HG02870 (cell line): Measurements from ENCODE around the gene ACAA1.
"Not testable (repeated sequence)": the region's sequence is repeated elsewhere in the genome, so short reads cannot be mapped to it uniquely, and the experiment has no call there.

Experiments used
- ATAC-seq: cut with Tn5 transposase; IDR thresholded peaks from one replicate; pipeline ENCODE4 v1.9.1; 2021; ENCODE audit warnings: mild to moderate bottlenecking, moderate library complexity; ENCODE audit not compliant: unreplicated experiment

Gene ACAA1

DNA sequence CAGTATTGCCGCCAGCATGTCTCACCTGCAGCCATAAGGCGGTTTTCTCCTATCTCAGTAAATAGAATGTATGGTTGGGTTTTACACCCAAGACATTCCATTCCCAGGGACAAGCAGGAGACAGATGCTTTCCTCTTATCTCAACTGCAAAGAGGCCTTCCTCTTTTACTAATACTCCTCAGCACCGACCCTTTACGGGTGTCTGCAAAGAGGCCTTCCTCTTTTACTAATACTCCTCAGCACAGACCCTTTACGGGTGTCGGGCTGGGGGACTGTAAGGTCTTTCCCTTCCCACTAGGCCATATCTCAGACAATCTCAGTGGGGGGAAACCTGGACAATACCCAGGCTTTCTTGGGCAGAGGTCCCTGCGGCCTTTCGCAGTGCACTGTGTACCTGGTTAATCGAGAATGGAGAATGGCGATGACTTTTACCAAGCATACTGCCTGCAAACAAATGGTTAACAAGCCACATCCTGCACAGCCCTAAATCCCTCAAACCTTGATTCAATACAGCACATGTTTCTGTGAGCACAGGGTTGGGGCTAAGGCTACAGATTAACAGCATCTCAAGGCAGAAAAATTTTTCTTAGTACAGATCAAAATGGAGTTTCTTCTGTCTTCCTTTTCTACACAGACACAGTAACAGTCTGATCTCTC lies 1.2 kb downstream of the ACAA1 start:
- not testable (repeated sequence) for ATAC-seq

DNA sequence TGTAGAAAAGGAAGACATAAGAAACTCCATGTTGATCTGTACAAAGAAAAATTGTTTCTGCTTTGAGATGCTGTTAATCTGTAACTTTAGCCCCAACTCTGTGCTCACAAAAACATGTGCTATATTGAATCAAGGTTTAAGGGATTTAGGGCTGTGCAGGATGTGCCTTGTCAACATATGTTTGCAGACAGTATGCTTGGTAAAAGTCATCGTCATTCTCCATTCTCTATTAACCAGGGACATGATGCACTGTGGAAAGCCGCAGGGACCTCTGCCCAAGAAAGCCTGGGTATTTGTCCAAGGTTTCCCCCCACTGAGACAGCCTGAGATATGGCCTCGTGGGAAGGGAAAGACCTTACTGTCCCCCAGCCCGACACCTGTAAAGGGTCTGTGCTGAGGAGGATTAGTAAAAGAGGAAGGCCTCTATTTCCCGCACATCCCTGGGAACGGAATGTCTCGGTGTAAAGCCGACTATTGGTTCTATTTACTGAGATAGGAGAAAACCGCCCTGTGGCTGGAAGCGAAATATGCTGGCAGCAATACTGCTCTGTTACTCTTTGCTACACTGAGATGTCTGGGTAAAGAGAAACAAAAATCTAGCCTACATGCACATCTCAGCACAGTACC lies 2.3 kb downstream of the ACAA1 start:
- not testable (repeated sequence) for ATAC-seq

DNA sequence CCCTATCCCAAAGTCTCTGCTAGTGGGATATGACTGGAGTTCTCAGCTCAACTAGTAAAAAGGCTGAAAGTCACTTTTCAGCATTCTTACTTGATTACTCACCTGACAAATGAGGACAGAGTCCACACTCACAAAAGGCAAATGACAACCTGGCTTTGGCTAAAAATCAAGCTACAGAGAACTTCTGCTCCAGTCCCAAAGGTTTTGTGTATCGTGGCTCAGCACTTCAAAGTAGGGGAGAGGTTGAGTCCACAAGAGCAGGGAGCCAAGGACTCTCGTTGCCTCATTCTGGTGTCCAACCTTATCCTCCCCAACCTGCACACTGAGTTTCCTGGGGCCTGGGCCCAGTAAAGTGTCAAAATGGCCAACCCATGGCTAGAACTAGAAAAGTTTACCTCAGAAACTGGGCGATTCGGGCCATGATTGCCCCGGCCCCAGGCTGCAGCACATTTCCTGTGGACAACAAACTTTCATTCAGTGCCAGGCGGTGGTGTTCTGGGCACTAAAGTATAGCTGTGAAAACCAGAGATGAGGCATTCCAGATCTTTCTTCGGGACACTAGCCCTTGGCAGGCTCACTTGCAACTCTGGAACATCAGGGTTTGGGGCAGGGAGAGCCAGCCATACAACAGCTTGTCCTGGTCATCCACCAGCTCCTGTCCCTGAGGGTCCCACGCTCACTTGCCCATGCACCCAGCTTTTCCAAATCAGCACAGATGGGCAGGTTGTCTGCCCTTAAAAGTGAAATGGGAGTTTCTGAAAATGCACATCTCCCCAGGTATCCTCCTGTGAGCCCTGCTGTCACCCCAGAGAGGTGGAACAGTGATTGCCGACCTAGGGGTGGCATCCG lies 3.1 kb downstream of the ACAA1 start:
- no peak for ATAC-seq

DNA sequence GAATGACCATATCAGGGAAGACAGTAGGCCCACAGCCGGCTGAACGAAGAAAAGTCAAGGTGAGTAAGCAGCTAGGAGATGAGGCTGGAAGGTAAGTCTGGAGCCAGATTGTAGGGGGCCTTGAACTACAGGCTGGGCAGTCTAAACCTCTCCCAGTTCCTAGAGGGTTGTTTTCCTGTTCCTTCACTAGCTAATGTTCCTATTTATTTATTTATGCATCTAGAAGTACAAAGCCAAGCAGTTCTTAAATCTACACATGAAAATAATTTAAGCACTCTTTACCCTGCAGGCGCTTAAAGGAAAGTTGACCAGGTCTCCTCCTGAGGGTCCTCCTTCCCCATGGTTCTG lies 3.7 kb downstream of the ACAA1 start:
- no peak for ATAC-seq

DNA sequence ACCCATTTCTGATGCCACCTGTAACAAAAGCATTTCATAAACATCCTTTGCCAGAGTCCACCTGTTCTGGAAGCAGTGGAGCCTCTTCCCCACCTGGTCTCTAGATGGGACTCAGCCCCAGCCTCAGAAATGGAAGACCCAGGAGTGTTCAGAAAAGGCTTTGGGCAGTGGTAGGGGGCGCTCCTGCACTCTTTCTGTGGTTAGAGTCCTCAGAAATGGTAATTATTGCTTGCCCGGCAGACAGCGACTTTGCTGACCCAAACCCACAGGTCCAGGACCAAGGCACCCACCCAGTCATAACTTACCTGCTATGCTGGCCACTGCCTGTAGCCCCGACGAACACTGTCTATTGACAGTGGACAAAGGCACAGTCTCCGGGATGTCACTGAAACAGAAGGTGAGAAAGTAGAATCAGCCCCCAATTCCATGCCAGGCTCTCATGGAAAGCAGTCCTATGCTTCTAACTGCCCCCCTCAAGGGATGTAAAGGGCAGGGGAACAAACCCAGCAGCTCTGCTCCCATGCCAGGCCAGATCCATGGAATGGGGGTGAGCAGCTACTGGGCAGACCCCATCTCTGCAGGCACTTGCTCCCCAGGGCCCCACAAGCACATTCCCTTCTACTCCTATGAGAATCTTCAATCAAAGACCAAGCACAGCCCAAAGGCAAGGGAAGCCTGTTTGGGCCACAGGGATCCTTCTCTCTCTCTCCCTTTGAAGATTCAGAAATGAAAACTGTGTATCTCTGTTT lies 5.1 kb downstream of the ACAA1 start:
- ATAC-seq: no peak

DNA sequence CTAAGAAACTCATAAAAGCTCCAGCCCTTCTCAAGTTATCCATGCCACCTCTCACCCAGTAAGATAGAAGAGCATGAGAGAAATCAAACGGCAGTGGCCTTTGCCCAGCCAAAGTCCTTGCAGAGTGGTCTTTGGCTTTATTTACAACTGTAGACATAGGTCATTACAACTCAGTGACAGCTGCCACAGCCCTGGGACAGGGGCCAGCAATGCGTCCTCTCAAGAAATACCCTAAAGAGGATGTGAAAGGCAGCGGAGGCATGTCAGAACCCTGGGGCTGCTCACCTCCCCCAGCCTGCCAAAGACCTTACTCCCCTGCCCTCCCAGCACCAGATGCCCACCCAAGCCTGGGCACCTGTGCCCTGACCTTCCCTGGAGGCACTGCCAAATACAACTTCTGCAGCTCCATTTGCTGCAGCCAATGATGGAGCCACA lies 6.3 kb downstream of the ACAA1 start:
- no peak for ATAC-seq

DNA sequence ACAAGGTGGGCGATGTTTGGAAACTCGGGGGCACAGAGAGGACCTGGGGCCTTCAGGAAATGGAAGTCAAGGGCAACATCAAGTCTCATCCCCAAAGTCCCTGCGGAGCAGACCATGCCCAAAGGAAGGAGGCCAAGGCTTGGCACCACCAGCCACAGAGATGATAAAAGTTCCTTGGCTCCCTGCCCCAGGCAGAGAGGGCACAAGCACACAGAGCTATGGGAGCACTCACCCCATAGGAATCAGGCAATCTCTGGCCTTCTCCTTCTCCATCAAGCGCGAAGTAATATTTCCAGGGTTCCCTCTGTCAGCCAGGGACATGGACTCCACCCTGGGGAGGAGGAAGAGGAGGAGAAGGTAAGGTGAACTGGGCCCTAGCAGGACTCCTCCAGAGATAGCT lies 7.9 kb downstream of the ACAA1 start:
- no peak for ATAC-seq

DNA sequence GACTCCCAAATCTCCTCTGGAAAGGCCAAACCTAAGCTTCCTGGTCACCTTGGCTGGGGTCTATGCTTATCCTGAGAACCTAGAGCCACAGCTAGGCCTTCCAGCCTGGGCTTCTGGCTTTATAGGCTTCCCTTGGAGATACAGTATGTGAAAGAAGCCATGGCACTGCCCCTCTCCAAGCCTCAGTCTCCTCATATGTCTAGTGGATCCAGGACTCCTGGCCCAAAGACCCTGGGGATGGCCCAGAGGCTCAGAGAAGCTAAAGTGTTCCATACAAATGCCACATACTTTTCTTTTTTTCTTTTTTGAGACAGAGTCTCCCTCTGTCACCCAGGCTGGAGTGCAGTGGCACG lies 8.6 kb downstream of the ACAA1 start:
- ATAC-seq: no peak

DNA sequence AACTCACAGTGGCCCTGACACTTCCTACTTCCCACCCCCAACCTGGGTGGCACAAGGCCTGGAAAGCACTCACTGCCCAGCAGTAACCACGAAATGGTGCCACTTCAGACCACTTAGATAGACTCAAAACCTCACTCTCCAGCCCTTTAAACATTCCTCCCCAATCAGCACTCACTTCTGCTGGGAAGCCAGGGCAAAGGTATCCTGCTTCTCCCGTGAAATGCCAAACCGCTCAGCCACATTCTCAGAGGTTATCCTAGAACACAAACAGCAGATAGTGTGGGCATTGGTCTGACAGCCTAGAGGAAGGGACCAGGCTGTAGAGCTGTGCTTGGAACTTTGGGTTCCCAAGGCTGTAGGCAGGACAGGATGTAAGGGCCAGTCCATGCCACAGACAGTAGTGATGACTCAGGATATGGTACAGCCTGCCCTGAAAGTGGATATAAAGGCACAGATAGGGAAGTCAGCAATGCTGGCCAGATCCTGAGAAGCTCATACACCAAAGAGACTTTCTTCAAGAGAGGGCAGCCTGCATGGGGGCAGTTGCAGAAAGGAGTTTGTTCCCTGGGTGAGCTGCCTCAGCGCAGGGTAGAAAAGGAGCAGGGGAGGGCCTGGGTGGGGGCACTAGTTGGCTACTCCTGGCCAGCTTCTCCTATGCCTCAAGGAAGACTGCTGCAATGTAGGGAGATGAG lies 9.2 kb downstream of the ACAA1 start:
- ATAC-seq: no peak

DNA sequence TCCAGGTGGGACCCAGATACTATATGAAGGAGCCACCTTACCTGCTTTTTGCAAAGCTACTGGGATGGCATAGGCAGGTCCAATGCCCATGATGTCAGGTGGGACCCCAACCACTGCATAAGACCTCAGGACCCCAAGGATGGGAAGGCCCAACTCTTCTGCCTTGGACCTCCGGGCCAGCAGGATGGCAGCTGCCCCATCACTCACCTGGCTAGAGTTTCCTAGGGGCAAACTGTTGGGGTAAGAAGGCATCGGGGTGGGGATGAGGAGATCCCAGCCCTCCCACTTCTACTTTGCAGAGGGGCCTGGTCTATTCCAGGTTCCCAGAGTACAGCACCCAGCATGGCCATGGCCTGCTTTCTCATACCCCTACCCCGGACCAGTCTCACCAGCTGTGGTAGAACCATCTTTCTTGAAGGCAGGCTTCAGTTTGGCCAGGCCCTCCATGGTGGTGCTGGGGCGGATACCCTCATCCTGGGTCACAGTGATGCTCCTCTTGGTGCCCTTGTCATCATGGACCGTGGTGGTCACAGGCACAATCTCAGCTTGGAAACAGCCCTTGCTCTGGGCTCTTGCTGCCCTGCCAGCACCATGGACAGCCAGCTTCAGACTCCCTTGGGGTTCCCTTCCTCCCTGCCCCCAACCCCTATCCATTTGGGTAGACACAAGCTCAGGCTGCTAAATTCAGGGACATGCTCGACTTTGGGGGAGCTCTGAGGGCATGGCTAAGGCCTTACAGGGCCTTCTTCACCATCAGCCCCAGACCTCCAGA lies 10.6 kb downstream of the ACAA1 start:
- no peak for ATAC-seq

DNA sequence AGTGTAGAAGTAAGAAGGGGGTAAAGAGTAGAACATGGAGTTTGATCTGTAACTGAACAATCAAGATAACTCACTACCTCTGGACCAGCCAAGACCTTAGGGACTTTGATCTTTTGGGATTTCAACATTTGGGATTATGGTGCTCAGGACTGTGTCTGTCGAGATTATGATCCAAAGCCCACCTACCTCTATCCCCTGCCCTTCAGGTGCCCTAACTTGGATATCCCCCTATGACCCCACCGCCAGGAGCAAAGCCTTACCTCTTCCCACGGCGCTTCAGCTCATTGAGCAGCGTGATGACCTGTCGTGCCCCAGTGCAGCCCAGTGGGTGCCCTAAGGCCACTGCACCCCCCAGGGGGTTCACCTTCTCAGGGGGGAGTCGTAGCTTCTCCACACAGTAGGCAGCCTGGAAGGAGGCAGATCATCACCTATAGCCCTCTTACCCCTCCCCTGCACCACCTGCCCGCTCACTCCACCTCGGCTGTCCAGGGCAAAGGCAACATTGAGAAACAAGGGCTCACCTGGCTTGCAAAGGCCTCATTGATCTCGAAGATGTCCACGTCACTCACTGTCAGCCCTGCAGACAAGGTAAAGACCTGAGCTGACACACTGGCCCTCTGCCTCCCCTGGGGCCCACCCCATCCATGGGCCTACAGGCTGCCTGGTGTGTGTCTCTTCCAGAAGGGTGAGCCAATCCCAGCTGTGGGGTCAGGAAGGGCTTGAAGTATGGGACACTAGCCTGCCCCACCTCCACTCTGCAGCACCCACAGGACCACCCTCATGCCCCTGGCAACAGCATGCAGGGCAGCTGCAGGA lies 11.4 kb downstream of the ACAA1 start:
- ATAC-seq: no peak

DNA sequence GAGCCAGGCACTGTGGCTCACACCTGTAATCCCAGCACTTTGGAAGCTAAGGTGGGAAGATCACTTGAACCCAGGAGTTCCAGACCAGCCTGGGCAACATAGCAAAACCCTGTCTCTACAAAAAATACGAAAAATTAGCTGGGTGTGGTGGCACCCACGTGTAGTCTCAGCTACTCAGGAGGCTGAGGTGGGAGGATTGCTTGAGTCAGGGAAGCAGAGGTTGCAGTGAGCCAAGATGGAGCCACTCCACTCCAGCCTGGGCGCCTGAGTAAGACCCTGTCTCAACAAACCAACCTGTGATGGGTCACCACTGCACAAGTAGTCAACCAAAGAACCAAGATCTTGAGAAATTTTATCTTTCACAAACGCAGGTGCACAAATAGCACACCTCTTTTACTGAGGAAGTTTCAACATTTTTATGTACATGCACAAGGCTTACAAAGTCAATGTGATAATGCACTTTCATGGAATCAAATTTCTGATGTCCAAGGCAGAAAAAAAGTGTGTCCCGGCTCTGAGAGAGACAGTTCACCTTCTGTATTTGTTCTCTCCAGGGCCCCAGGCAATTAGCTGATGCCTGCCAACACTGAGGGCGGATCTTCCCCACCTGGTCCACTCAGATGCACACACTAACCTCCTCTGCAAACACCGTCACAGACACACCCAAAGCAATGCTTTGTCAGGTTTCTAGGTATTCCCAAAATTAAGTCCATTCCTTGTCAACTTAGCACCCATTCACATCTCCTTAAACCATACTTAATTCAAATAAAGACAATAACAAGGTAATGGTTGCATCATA lies 12.4 kb downstream of the ACAA1 start:
- ATAC-seq: no peak

DNA sequence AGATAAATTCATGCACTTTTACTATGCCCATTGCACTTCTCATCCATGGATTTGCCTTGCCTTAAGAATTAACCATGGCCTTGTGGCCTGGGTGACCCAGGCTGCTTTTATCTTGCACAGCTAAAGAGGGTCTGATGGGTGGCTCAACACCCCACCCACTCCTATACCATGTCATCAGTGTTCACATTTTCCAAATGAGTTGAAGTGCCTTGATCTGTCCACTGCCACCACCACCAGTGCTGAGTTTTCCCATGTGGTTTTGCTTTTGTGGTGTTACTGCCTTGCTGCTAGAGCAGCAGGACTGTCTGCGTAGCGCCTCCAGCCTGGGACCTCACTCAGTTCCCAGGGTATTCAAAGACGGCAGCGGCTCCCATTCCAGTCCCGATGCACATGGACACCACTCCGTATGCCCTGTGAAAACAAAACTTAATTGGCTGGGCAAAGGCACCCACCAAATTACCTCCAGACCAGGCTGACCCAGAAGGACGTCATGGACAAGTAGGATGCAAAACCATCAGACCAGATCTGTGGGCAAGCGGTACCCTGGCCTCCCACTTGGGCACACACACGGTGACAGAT lies 14.1 kb downstream of the ACAA1 start:
- no peak for ATAC-seq

DNA sequence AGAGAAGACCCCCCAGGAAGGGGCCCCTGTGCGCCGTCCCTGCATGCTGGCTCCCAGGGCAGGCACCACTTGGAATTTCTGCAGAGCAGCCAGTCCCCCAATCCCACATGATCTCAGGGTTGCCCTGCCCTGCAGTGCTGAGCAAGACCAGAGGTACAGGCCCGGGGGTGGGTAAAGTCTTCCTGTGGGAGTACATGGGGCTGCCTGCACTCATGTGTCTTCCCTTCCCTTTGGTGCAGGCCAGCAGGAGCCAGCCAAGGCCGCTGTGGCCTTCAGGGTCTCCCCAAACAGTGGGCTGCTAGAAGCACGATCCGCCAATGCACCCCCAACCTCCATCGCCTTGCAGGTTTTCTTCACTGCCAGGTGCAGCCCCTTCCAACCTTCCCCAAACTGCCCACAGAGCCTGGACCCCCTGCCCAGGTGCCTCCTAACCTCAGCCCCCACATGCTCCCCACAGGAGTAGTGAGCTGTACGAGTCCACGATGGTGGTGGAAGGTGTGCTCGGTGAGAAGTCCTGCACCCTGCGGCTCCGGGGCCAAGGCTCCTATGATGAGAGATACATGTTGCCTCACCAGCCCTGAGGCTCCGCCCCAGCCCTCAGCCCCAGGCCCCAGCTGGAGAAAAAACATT lies 15.0 kb downstream of the ACAA1 start:
- no peak for ATAC-seq

DNA sequence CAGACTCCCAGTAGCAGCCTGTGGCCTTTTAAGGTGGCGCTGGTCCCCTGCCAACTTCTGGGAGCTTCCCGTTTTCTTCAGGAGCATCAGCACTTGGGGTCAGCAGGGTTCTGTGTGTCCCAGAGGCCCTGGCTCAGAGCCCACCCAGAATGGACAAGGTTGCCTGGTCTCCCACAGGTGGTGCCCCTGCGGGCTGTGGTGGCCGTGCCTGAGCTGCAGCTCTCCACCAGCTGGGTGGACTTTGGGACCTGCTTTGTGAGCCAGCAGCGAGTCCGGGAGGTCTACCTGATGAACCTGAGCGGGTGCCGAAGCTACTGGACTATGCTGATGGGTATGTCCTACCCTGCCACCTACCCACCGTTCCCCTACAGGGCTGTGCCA lies 15.5 kb downstream of the ACAA1 start:
- ATAC-seq: no peak

DNA sequence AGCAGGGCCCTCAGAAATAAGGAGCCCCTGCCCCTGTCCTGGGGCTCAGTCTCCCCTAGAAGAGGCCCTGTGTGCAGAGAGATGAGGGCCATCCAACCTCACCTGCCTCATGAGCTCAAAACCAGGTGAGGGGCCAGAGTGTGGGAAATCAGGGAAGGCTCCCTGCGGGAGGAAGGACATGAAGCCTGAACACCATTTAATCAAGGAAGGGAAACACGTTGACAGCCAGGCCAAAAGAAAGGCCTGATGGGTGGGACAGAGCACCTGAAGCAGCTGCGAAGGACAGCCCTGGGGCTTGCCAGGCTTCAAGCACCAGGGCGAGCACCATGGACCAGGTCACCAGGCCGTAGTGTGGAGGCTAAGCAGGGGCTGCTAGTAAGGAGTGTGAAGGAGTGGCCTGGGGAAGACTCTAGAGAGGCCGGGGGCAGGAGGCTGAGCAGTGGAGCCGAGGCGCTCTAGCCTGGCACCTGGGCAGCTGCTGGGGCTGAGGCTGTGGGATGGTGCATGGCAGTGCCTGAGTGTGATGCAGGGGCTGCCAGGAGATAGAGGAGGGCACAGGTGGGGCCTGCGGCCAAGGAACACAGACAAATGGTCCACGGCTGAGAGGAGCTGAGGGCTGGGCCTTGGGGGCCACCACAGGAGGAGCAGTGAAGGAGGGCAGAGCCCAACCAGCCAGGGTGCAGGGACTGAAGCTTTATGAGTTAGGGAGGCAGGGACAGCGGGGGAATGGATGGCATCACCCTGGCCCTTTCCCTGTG lies 16.1 kb downstream of the ACAA1 start:
- ATAC-seq: no peak
